NCI-H1694 treated with DMSO at 0.1 percent for 48 hours (cell line): ENCODE data around the gene INSM2.
A peak's percentile ranks its signal among the peaks of the same experiment; 100 is the strongest.

Source experiments
- DNase-seq: peaks from one replicate; lab custom pipeline; 2025; lab: John Stamatoyannopoulos, UW

Gene INSM2, protein sequence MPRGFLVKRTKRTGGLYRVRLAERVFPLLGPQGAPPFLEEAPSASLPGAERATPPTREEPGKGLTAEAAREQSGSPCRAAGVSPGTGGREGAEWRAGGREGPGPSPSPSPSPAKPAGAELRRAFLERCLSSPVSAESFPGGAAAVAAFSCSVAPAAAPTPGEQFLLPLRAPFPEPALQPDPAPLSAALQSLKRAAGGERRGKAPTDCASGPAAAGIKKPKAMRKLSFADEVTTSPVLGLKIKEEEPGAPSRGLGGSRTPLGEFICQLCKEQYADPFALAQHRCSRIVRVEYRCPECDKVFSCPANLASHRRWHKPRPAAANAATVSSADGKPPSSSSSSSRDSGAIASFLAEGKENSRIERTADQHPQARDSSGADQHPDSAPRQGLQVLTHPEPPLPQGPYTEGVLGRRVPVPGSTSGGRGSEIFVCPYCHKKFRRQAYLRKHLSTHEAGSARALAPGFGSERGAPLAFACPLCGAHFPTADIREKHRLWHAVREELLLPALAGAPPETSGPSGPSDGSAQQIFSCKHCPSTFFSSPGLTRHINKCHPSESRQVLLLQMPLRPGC

DNA sequence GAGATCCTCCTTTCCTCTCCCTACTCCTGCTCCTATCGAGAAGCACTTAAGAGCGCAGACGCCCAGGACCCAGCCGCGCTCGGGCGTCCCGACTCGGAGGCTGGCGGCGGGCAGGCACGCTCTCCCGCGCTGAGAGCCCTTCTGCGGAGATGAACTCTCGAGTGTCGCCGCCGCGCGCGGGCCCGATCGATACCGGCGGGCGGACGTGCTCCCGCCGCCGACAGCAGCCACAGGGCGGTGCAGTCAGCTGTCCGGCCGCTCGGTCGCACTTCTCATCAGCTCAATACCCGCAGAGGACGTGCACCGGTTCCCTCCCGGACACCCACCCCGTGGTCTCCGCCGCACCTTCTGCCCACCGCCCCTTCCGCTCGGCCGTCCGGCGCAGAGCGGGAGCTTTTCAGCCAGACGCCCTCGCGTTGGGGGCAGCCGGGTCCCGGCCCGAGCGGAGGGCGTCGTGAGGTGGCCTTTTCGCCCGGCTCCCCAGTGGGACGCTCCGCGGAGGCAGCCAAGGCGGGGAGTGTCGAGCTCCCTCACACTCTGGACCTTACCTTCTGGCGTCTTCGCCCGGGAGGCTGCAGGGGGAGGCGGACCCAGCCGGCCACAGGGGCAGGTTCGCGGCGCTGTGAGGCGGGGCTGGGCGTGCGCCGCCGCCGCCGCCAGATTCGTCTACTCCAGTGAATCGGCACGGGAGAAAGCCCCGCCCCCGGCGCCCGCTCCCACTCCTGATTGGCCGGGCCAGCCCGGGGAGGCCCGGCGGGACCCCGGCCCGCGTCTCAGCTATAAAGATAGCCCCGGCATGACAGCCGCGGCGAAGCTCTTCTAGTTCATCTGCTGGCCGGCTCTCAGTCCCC, at the start of gene INSM2:
INSM2 (plus strand) TSS at position 808 of the 851 bp plus-strand sequence. CDS start 89 bp downstream, outside the sequence.
- peak; percentile 78 for DNase-seq

DNA sequence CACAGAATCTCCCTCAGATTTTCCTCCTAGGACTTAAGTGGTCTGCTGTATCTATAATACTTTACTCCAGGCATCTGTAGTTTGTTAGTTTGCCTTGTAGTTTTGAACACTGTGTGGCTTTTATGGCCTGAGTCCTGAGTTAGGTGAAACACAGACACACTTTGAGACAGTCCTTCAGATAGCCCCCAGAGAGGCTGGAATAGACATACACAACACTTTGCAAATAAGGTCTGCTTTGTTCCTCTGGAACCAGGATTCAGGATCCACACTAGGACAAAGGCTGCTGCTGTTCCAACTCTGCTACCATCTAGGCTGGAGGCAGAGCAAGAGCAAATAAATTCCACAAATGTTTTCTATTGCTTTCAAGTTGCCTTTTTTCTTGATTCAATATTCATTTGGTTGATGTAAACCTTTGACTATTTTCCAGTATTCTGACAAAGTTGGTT, 41.4 kb upstream of the INSM2 start:
- no peak for DNase-seq

DNA sequence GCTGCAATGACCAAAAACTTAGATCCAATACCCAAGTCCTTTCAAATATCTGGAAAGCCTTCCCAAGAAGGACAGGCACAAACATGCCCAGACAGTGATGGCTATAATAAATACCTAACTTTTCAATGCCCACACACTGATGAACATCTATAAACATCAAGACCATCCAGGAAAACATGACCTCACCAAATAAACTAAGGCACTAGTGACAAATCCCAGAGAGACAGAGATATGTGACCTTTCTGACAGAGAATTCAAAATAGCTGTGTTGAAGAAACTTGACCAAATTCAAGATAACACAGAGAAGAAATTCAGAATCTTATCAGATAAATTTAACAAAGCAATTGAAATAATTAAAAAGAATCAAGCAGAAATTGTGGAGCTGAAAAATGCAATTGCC, 38.7 kb upstream of the INSM2 start:
- no peak for DNase-seq

DNA sequence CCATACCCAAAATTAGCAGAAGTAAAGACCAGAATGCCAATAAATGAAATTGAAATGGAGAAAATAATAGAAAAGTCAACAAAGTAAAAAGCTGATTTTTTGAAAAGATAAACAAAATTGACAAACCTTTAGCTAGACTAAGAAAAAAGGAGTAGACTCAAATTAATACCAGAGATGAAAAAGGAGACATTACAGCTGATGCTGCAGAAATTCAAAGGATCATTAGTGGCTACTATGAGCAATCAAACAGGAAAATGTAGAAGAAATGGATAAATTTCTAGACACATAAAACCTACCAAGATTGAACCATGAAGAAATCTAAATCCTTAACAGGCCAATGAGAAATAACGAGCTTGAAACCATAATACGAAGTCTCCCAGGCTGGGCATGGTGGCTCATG, 34.8 kb upstream of the INSM2 start:
- DNase-seq, result no peak

DNA sequence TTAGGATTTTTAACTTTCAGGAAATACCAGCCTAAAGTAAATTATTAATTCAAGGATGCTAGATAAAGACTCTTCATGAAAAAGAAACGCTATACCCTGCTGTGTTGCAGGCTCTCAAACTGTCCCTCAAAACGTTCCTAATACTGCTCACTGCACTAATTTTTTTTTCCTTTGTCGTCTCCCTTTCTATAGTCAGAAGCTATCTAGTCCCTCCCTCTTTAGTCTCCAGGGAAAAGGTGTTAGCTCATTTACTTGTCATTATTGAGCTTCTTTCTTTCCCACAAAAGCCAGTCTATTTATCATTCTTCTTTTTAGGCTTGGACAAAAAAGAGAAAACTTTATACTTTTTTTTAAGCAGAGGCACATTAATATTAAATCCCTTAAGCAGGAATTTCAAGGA, 30.3 kb upstream of the INSM2 start:
- no peak for DNase-seq

DNA sequence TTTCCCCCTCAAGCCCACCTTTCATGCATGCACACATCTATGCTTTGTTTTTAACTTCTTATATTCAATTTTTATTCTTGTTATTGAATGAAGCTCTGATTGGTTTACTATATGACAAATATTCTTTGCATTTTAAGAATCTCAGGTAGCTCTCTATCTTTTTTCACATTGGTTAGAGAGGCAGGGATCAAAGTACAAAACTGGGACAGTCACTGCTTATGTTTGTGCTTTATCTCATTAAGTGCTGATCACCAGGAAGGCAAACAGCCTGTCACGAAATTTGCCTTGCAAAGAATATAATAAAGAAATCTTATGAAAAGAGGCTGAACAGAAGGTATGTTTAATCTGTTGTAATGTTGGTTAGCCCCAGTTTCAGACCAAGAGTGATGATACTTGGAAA, 29.7 kb upstream of the INSM2 start:
- DNase-seq, result no peak

DNA sequence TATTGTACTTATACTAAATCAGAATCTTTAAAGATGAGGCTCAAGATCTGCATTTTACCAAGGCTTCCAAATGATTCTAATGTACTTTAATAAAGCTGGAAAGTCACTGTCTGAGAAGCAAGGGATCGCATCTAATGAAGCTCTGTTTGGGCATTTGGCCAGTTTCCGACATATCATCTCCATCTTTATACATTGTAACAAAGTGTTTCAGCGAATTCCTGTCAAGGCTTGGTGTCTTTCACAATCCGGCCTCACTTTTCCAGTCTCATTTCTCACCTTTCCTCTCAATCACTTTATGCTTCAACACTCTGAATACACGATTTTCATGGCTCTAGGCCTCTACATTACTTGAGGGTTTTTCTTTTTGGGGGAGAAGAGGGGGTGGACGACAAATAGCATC, 27.5 kb upstream of the INSM2 start:
- no peak for DNase-seq

DNA sequence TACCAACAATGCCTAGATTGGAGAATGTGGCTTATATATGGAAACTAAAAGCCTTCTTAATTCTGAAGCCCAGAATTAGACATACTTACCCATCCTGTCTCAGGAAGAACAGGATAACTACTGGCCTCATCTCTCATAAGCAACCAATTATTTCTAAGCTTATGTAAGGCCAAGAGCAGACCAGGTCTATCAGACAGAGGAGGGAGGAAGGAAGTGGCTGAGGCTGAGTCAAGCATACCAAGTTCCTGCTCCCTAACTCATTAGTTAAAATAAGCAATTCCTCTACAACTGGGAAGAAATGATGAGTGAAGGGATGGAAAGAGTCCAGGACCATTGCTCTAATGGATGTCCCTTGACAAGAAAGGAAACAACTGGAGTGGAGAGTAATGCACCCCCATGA, 27.0 kb upstream of the INSM2 start:
- no peak for DNase-seq

DNA sequence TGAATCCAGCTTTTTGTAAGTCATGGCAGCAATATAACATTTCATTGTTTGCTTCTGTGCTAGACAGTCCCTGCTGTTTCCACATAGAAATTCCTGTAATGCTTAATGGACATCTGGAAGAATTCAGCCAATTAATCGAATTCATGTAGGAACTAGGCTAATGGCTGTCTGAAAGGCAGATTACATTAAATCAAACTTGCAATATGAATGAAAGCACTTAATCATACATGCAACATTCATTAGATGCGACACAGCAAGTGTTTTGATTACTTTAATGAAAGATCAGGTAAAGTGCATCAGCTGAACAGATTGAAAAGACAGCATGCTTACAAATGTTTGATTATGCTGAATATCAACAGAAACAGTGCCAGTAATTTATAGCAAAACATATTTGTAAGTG, 24.1 kb upstream of the INSM2 start:
- DNase-seq, result peak; percentile 4

DNA sequence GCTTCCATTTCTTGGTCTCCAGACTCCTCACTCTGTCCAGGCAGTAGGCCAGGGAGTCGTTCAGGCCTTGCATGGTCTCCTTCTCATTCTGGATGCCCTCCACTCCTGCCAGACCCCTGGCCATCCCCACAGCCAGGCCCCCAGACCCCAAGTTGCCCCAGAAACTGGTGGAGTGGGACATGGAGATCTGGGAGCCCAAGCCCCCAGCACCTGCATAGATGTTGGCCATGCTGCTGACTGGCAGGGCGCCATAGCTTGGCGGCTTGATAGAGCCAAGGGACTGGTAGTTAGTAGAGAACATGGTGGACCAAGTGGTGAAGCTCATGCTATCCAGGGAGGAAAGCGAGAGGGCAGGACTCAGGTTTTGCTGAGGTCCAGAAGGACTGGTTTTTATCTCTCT, 21.2 kb upstream of the INSM2 start:
- DNase-seq, result no peak

DNA sequence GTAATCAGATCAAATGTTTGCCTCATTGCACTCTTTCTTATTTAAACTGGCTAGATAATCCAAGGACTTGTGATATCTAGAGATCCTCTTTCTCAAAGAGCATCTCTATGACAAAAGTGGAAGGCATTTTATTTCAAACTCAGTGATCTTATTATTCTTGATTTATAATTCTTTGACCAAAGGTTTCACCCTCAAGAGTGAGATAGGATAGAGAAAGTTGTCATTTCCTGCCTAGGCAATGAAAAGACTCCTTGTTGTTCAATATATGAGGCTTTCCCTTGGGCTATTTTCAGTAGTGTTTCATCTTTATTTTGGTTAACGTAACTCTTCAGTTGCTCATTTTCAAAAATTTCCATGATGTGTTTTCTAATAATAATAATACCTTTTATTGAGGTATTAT, 18.0 kb upstream of the INSM2 start:
- DNase-seq, result no peak

DNA sequence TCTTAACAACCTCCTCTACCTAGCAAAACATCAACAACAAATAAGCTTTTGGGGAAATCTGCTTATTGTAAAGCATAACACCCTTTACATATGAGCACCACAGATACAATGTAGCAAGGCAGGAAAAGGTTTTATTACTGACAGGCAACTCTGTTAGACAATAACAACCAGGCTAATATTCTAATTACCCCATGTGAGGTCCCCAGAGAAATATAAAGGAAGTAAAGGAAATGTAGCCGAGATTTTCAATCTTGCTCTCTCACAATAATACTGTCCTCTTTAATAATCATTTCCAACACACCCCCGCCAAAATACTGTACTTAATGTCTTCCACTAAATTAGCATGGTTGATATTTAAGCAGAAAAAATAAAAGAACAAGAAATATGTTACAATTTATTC, 14.0 kb upstream of the INSM2 start:
- no peak for DNase-seq

DNA sequence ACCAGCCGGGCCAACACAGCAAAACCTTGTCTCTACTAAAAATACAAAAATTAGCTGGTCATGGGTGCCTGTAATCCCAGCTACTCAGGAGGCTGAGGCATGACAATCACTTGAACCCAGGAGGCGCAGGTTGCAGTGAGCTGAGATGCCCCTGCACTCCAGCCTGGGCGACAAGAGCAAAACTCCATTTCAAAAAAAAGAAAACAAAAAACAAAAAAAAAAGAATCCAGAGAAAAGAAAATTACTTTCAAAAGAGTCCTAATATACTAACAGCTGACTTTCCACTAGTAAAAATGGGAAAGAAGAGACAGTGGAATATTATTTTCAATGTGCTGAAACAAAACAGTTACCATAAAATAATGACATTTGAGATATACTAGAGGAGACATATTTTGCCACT, 8.3 kb upstream of the INSM2 start:
- DNase-seq, result no peak

DNA sequence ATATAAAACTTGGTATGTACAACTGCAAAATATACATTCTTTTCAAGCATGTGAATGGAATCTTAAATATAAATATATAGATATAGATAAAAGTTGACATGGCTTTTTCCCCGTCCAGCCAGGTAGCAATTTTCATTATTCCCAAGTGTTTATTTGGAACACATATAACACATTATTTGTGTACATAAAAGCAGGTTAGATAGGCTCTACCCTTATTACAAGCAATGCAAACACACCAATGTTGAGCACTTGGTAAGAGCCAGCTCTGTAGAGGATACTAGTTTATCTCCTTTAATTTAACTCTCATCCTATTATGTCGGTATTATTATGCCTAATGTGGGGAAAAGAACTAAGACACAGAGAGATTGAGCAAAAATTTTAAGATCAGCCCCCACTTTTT, 7.0 kb upstream of the INSM2 start:
- DNase-seq, result no peak

DNA sequence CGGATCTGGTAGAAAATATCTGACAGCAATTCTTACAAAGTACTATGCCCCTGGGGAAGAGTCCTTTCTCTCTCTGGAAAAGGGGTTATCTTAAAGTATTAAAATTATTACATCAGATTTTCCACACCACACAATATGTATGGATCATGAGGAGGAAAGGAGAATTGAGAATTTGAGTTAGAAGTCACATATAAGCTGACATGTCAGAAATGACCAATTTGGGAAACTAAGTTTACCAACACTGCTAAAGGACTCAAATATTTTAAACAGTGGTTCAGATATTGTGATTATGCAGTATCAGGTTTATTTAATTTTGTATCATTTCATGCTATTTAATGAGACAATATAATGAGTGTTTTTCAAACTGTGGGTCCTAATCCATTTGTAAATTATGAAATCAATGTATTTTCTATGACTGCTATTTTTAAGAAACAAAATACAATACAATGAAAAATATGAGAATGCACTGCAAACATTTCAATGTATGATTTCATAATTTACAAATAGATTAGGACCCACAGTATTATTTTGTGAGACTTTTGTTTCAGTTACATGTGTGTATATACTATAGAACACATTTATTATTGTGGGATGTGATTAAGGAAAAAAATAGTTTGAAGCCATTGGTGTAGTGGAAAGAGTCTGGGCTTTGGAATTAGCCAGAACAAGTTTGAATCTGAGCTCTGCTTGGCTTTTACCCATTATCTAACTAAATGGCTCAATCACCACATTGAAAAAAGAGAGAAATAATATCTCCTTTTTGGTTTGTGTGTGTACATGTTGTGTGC, 1.8 kb upstream of the INSM2 start:
- no peak for DNase-seq

DNA sequence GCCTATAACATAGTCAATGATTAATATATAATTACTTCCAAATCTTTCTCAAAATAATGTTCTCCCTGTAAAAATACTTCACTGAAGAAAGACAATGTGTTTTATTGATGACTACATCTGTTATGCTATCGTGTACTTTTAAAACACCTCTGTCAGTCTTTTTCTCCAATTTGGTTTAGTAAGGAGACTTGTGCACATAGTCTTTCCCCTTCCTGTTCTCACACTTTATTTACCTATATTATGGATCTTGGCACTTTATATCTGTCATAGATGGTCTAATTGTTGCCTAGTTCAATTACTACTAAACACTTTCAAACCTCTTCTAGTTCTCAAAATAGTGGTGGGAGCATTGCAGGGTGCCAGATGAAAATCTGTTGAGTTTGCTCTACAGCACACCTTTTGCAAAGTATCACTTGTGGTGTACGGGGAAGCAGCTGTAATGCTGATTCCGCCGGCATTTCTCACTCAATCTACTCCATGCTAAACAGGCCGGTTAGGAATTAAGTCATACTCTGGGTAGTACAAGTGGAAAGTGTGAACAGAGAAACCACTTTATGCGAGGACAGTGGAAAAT, 1.1 kb upstream of the INSM2 start:
- no peak for DNase-seq

DNA sequence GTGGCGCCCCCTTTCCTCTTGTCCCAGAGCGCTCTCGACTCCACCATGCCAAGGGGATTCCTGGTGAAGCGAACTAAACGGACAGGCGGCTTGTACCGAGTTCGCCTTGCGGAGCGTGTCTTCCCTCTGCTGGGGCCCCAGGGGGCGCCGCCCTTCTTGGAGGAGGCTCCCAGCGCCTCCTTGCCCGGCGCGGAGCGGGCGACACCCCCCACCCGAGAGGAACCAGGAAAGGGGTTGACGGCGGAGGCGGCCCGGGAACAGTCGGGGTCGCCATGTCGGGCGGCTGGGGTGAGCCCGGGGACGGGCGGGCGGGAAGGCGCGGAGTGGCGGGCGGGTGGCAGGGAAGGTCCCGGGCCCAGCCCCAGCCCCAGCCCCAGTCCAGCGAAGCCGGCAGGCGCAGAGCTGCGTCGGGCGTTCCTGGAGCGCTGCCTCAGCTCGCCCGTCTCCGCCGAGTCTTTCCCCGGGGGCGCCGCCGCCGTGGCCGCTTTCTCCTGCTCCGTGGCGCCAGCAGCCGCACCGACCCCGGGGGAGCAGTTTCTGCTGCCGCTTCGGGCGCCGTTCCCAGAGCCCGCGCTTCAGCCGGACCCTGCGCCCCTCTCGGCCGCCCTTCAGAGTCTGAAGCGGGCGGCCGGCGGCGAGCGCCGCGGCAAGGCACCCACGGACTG, 376 bp downstream of the INSM2 start:
- DNase-seq, result peak; percentile 69

DNA sequence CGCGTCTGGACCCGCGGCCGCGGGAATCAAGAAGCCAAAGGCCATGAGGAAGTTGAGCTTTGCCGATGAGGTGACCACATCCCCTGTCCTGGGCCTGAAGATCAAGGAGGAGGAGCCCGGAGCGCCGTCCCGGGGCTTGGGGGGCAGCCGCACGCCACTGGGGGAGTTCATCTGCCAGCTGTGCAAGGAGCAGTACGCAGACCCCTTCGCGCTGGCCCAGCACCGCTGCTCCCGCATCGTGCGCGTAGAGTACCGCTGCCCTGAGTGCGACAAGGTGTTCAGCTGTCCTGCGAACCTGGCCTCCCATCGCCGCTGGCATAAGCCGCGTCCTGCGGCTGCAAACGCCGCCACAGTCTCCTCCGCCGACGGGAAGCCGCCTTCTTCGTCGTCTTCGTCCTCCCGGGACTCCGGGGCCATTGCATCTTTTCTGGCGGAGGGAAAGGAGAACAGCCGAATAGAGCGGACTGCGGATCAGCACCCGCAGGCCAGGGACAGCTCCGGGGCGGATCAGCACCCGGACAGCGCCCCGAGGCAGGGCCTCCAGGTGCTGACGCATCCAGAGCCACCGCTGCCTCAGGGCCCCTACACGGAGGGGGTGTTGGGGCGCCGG, 1.0 kb downstream of the INSM2 start:
- no peak for DNase-seq

DNA sequence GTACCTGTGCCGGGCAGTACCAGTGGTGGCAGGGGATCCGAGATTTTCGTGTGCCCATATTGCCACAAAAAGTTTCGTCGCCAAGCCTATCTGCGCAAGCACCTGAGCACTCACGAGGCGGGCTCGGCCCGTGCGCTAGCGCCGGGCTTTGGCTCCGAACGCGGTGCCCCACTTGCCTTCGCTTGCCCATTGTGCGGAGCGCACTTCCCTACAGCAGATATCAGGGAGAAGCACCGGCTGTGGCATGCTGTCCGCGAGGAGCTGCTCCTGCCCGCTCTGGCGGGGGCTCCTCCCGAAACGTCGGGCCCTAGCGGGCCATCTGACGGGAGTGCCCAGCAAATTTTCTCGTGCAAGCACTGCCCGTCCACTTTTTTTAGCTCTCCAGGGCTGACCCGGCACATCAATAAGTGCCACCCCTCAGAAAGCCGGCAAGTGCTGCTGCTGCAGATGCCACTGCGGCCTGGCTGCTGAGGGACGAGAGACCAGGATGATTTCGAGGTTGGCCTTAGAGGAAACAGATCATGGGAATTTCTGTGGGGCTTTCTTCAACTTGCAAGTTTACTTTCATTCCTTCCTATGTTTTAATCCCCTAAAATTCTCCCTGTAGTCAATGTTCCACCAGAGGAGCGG, 1.6 kb downstream of the INSM2 start:
- DNase-seq, result no peak

DNA sequence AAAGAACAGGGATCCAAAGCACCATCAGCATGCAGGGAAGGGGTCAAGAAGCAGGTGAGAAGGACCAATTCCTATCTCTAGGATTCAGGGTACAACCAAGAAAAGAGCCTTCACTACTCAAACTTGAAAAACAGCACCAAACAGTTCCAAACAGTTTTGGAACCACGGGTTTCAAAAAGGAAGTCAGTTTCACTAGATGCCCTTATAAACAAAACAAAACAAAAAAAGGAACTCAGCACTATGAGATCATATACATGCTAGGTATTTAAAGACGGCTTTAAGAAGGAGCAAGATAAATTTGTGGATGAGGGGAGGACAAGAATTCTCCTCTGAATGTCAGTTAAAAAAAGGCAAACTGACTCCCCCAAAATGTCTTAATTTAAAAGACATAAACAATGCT, 6.0 kb downstream of the INSM2 start:
- no peak for DNase-seq
